Measurements from ENCODE around the gene CCNC. TPM values are rescaled to one million over a fixed set of nuclear protein-coding genes. Genes with fewer than 3 reads are reported as not detected.

Gene CCNC
- polyA plus RNA-seq, 2 of the 4 experiments (the other 2 are of a cell fraction), result 43.6 to 60.3 TPM

DNA sequence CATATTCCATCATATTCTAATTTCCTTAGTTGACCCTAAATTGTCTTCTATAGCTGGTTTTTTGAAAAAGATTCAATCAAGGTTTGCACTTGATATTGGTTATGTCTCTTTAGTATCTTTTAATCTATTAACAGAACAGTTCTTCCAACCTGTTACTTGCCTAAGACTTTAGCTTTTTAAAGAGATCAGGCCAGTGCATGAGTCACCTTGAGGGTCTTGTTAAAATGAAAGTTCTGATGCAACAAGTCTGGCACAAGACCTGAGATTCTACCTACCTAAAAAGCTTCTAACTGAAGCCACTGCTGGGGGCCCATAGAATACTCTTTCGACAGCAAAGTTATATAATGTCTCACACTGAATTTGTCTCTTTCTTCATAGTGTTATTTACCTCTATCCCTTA, 56.4 kb downstream of the CCNC start:
- 100% methylated on average over 1 of the region's 1 CpG for WGBS (ENCODE audit: missing lambda C conversion rate)
- Histone ChIP-seq H3K4me2 (no peak overlapping the region), H3K4me1 (peaks cover 13% of the 10 kb centered on the region; the same call in 1 of the 3 replicates), H3K4me3 (no peak overlapping the region), H3K27ac (no peak overlapping the region), H3K9me3 (no peaks in the 10 kb centered on the region)
- TF ChIP-seq POLR2A (IDR thresholded peaks at IDR 0.05; ENCODE audit: low read length) (no peak), RCOR1 (IDR thresholded peaks at IDR 0.05; ENCODE audit: low read depth, low read length) (no peak), FOSL2 (IDR thresholded peaks at IDR 0.05) (no peak), FOSL2 (CRISPR knock-in tag; IDR thresholded peaks at IDR 0.05) (no peak), PBX3 (IDR thresholded peaks at IDR 0.05) (no peak), ZNF302 (CRISPR knock-in tag; IDR thresholded peaks at IDR 0.05) (no peak), TP53 (CRISPR knock-in tag; IDR thresholded peaks at IDR 0.05) (no peak), ZFP36 (IDR thresholded peaks at IDR 0.05; ENCODE audit: borderline replicate concordance, partially characterized antibody) (no peak), CHD2 (IDR thresholded peaks at IDR 0.05; ENCODE audit: low read length, partially characterized antibody) (no peak), EHF (CRISPR knock-in tag; IDR thresholded peaks at IDR 0.05) (no peak), HOXB5 (CRISPR knock-in tag; IDR thresholded peaks at IDR 0.05) (no peak)
- TF ChIP-seq, protein P1, sequence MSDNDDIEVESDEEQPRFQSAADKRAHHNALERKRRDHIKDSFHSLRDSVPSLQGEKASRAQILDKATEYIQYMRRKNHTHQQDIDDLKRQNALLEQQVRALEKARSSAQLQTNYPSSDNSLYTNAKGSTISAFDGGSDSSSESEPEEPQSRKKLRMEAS (IDR thresholded peaks at IDR 0.05), result no peak
- no peak for FAIRE-seq
- no peak for DNase-seq (ENCODE audit: low read depth in 1 of 2, low spot score in 1 of 2)
- ChIA-PET CTCF (interaction anchor here (0.9 to 1.2 kb wide), 2 partner anchors 9 to 46 kb away, joined by 4 to 5 read pairs; no protein-coding TSS in a partner anchor), POLR2A (no interaction called here)
- ATAC-seq, result no peak

- ATAC-seq (no peak), FAIRE-seq (no peak), DNase-seq (ENCODE audit: low read depth in 1 of 2, low spot score in 1 of 2) (no peak)
- Histone ChIP-seq H3K4me2 (no peak overlapping the region), H3K4me1 (no peaks in the 10 kb centered on the region; the same call in 2 of the 3 replicates), H3K4me3 (no peak overlapping the region), H3K27ac (no peak overlapping the region), H3K9me3 (no peaks in the 10 kb centered on the region)
- POLR2A ChIA-PET, result no interaction called here
- 86% methylated on average over 3 of the region's 3 CpGs for WGBS (ENCODE audit: missing lambda C conversion rate)
- CTCF ChIA-PET, result no interaction called here
- TF ChIP-seq FOSL2 (IDR thresholded peaks at IDR 0.05) (no peak), FOSL2 (CRISPR knock-in tag; IDR thresholded peaks at IDR 0.05) (no peak), BHLHE40 (IDR thresholded peaks at IDR 0.05; ENCODE audit: low read depth, low read length) (no peak), PHF8 (IDR thresholded peaks at IDR 0.05; ENCODE audit: borderline replicate concordance, low read depth) (no peak), NFE2L2 (conservative IDR thresholded peaks at IDR 0.05; ENCODE audit: low read length) (no peak), HOXB13 (CRISPR knock-in tag; IDR thresholded peaks at IDR 0.05; ENCODE audit: low read depth) (no peak), SREBF2 (IDR thresholded peaks at IDR 0.05) (no peak), KDM5A (IDR thresholded peaks at IDR 0.05) (no peak)
- TF ChIP-seq, protein P1 (IDR thresholded peaks at IDR 0.05), result no peak
- TF ChIP-seq, protein P2, sequence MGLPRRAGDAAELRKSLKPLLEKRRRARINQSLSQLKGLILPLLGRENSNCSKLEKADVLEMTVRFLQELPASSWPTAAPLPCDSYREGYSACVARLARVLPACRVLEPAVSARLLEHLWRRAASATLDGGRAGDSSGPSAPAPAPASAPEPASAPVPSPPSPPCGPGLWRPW (IDR thresholded peaks at IDR 0.05), result no peak
These were observed 60.8 kb downstream of the CCNC start for GRCh38 chr6:99507648-99508047.

GRCh38 chr6:99501762-99502161, 66.7 kb downstream of the CCNC start:
- H3K4me3 ChIP-seq, result no peak overlapping the region
- 76% methylated on average over 2 of the region's 2 CpGs for WGBS (ENCODE audit: missing lambda C conversion rate)
- H3K9me3 ChIP-seq, result no peaks in the 10 kb centered on the region
- TF ChIP-seq HOXB13 (CRISPR knock-in tag; IDR thresholded peaks at IDR 0.05; ENCODE audit: low read depth) (no peak), FOXS1 (CRISPR knock-in tag; IDR thresholded peaks at IDR 0.05) (no peak), EP300 (IDR thresholded peaks at IDR 0.05) (no peak), SREBF2 (IDR thresholded peaks at IDR 0.05) (no peak), RARB (CRISPR knock-in tag; IDR thresholded peaks at IDR 0.05) (no peak), EHF (CRISPR knock-in tag; IDR thresholded peaks at IDR 0.05) (no peak), PBX3 (IDR thresholded peaks at IDR 0.05) (no peak), USF2 (IDR thresholded peaks at IDR 0.05) (no peak)
- DNase-seq (ENCODE audit: low read depth in 1 of 2, low spot score in 1 of 2) (no peak), FAIRE-seq (no peak), ATAC-seq (no peak)
- H3K27ac ChIP-seq, result no peak overlapping the region
- POLR2A ChIA-PET, result no interaction called here
- no peak overlapping the region for H3K4me2 ChIP-seq
- CTCF ChIA-PET, result no interaction called here
- H3K4me1 ChIP-seq, result no peaks in the 10 kb centered on the region
